T47D (cell line): ENCODE data around the gene FGD6.
A peak's percentile ranks its signal among the peaks of the same experiment; 100 is the strongest.
"Not testable (repeated sequence)": the region's sequence is repeated elsewhere in the genome, so short reads cannot be mapped to it uniquely, and the experiment has no call there.

ENCODE experiments used
- DNase-seq, 2 experiments: peaks; one replicate each; pipeline versions ENCODE4 v3.0.0 to v3.0.0-alpha.2; 2011 to 2012; ENCODE audit warnings: low read depth in 1 of 2, low spot score in 1 of 2
- JUND ChIP-seq: IDR thresholded peaks from 2 replicates; pipeline ENCODE4 v1.6.1; 2012; ENCODE audit warnings: low read depth
- in situ Hi-C: cut with HindIII; loops from 2 replicates; pipeline ENCODE4 v1.10.0; 2016; ENCODE audit warnings: low sequenced_read_pairs, low pct_unique_long_range_greater_than_20kb

Gene FGD6

GRCh38 chr12:95243497-95244183 lies 26.4 kb upstream of the FGD6 start:
- TF ChIP-seq JUND, result no peak
- in situ Hi-C loops, result no loop called here
- no peak for DNase-seq

- DNase-seq, result no peak
- in situ Hi-C loops, result no loop called here
- no peak for TF ChIP-seq JUND
Measured at GRCh38 chr12:95241761-95242506, 24.7 kb upstream of the FGD6 start.

GRCh38 chr12:95241138-95241537 lies 23.9 kb upstream of the FGD6 start:
- in situ Hi-C loops, result not testable (repeated sequence)
- peak in 1 of 2 experiments; percentile 52 for DNase-seq

GRCh38 chr12:95240556-95240955 lies 23.3 kb upstream of the FGD6 start:
- TF ChIP-seq JUND, result no peak
- DNase-seq, result no peak
- in situ Hi-C loops, result no loop called here

- in situ Hi-C loops, DNase-seq: not testable (repeated sequence)
Measured at GRCh38 chr12:95239835-95240234, 22.6 kb upstream of the FGD6 start.

GRCh38 chr12:95239216-95239615 lies 21.9 kb upstream of the FGD6 start:
- DNase-seq, result no peak
- in situ Hi-C loops, result no loop called here
- TF ChIP-seq JUND, result no peak

GRCh38 chr12:95238150-95238549 lies 20.9 kb upstream of the FGD6 start:
- no peak for DNase-seq
- TF ChIP-seq JUND, result no peak
- in situ Hi-C loops, result no loop called here

- DNase-seq, result no peak
- TF ChIP-seq JUND, result no peak
- in situ Hi-C loops, result no loop called here
Measured at GRCh38 chr12:95237315-95237714, 20.0 kb upstream of the FGD6 start.

- DNase-seq, in situ Hi-C loops: not testable (repeated sequence)
Measured at GRCh38 chr12:95235621-95236020, 18.4 kb upstream of the FGD6 start.

- DNase-seq, result not testable (repeated sequence)
Measured at GRCh38 chr12:95234187-95234586, 16.9 kb upstream of the FGD6 start.

GRCh38 chr12:95231190-95231589 lies 13.9 kb upstream of the FGD6 start:
- in situ Hi-C loops, result no loop called here
- no peak for DNase-seq
- no peak for TF ChIP-seq JUND

More at GRCh38 chr12:95234187-95234586, 16.9 kb upstream of the FGD6 start:
- in situ Hi-C loops, result not testable (repeated sequence)

GRCh38 chr12:95230313-95230712 lies 13.0 kb upstream of the FGD6 start:
- TF ChIP-seq JUND, result no peak
- no peak for DNase-seq
- in situ Hi-C loops, result no loop called here

- DNase-seq, result no peak
- in situ Hi-C loops, result no loop called here
- TF ChIP-seq JUND, result no peak
Measured at GRCh38 chr12:95229636-95230035, 12.4 kb upstream of the FGD6 start.

GRCh38 chr12:95228617-95229016 lies 11.3 kb upstream of the FGD6 start:
- no peak for TF ChIP-seq JUND
- no peak for DNase-seq
- in situ Hi-C loops, result no loop called here
